HEK293T (cell line): ENCODE results near the gene ADCY2.

Source experiments
- BHLHE40 ChIP-seq: fragments of 450-650 bp; IDR thresholded peaks from 2 replicates; pipeline ENCODE4 v1.6.1; 2016; ENCODE audit warnings: mild to moderate bottlenecking, moderate library complexity, borderline replicate concordance
- CTBP1 ChIP-seq: fragments of 450-650 bp; IDR thresholded peaks from 2 replicates; pipeline ENCODE4 v1.6.1; 2016; ENCODE audit warnings: borderline replicate concordance
- FOXM1 ChIP-seq: fragments of 450-650 bp; IDR thresholded peaks from 2 replicates; pipeline ENCODE4 v1.6.1; 2017; ENCODE audit warnings: mild to moderate bottlenecking, borderline replicate concordance
- SP1 ChIP-seq: fragments of 450-650 bp; IDR thresholded peaks from 2 replicates; pipeline ENCODE4 v1.6.1; 2017
- SUZ12 ChIP-seq: fragments of 450-650 bp; IDR thresholded peaks from 2 replicates; pipeline ENCODE4 v1.6.1; 2016; ENCODE audit warnings: mild to moderate bottlenecking
- ZNF384 ChIP-seq: fragments of 450-650 bp; IDR thresholded peaks from 2 replicates; pipeline ENCODE4 v1.6.1; 2016
- TF ChIP-seq, protein P1 (sequence below): fragments of 450-650 bp; IDR thresholded peaks from 2 replicates; pipeline ENCODE4 v1.6.1; 2016

DNA sequence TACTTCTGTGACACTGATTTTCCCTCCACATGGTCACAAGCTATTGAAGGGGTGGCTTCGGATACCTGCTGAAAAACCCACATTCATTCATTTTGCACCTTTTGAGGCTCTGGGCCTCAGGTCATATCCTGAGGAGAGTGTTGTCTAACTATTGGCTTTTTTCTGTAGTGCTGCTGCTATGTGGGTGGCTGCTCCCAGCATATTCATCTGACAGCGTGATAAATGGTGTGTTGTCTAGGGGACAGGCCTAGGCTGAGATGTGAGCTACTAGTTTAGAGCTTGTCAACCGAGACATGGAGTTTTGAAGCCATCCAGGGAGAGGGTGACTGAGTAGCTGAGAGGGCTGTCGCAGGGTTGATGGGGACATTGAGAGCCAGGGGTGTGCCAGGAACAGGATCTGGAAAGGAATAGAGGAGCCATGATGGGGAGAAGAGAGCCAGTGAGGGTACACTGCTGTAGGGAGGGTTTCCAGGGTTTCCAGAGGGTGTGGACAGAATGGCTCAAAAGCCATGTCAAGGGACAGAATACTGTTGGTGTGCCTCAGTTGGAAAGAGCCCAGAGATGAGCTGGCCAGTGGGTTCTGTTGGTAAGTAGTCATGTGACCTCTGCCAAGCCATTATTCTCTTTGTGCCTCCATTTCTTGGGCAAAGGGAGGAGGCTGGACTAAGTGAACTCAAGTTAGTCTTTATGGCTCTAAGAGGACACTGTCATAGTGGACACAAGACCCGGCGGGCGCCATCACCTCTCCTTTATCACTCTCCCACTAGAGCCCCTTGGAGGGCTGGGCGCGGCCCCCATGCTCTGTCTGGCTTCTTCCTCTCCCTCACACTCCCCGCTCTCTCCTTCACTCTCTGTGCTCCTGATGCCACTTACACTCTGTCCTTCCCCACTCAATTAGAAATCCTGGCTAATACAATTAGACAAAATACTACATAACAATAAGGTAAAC is 19.9 kb downstream of the ADCY2 start:
- no peak for TF ChIP-seq SP1
- no peak for TF ChIP-seq CTBP1
- no peak for TF ChIP-seq FOXM1
- TF ChIP-seq ZNF384: no peak
- TF ChIP-seq, protein P1, sequence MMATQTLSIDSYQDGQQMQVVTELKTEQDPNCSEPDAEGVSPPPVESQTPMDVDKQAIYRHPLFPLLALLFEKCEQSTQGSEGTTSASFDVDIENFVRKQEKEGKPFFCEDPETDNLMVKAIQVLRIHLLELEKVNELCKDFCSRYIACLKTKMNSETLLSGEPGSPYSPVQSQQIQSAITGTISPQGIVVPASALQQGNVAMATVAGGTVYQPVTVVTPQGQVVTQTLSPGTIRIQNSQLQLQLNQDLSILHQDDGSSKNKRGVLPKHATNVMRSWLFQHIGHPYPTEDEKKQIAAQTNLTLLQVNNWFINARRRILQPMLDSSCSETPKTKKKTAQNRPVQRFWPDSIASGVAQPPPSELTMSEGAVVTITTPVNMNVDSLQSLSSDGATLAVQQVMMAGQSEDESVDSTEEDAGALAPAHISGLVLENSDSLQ: no peak
- TF ChIP-seq SUZ12: no peak
- TF ChIP-seq BHLHE40: no peak
